ENCODE measurements around the gene HHAT. TPM values are rescaled to one million over a fixed set of nuclear protein-coding genes. Genes with fewer than 3 reads are reported as not detected.

Gene HHAT
- total RNA-seq, 4 donors from 2014 or later: 3.4 to 5.2 (median 4.0) TPM

GRCh38 chr1:210608767-210609166 is 280.1 kb downstream of the HHAT start:
- no peaks in the 10 kb centered on the region for H3K9me3 ChIP-seq
- 77% methylated on average over 5 of the region's 5 CpGs for WGBS, 2 donors
- no peak overlapping the region for H3K27ac ChIP-seq
- H3K36me3 ChIP-seq: no peaks in the 10 kb centered on the region
- intact Hi-C loops (cut with DNase I): no loop called here
- H3K4me3 ChIP-seq: no peak overlapping the region
- no peak for DNase-seq
- H3K4me1 ChIP-seq: no peaks in the 10 kb centered on the region
- no peaks in the 10 kb centered on the region for H3K27me3 ChIP-seq
- TF ChIP-seq, protein P1, sequence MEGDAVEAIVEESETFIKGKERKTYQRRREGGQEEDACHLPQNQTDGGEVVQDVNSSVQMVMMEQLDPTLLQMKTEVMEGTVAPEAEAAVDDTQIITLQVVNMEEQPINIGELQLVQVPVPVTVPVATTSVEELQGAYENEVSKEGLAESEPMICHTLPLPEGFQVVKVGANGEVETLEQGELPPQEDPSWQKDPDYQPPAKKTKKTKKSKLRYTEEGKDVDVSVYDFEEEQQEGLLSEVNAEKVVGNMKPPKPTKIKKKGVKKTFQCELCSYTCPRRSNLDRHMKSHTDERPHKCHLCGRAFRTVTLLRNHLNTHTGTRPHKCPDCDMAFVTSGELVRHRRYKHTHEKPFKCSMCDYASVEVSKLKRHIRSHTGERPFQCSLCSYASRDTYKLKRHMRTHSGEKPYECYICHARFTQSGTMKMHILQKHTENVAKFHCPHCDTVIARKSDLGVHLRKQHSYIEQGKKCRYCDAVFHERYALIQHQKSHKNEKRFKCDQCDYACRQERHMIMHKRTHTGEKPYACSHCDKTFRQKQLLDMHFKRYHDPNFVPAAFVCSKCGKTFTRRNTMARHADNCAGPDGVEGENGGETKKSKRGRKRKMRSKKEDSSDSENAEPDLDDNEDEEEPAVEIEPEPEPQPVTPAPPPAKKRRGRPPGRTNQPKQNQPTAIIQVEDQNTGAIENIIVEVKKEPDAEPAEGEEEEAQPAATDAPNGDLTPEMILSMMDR (IDR thresholded peaks at IDR 0.05): no peak
- TF ChIP-seq POLR2A (IDR thresholded peaks at IDR 0.05): no peak

- no peaks in the 10 kb centered on the region for H3K27me3 ChIP-seq
- no peak overlapping the region for H3K27ac ChIP-seq
- no peaks in the 10 kb centered on the region for H3K36me3 ChIP-seq
- WGBS, 2 donors: 91 to 95% methylated on average over 4 of the region's 4 CpGs
- intact Hi-C loops (cut with DNase I): no loop called here
- TF ChIP-seq POLR2A (IDR thresholded peaks at IDR 0.05): no peak
- TF ChIP-seq, protein P1 (IDR thresholded peaks at IDR 0.05): no peak
- H3K4me3 ChIP-seq: no peak overlapping the region
- H3K9me3 ChIP-seq: no peaks in the 10 kb centered on the region
- DNase-seq: no peak
- H3K4me1 ChIP-seq: no peaks in the 10 kb centered on the region
Measured at GRCh38 chr1:210616356-210616755, 287.7 kb downstream of the HHAT start.

GRCh38 chr1:210617293-210617692 is 288.6 kb downstream of the HHAT start:
- no peak for TF ChIP-seq POLR2A (IDR thresholded peaks at IDR 0.05)
- TF ChIP-seq, protein P1 (IDR thresholded peaks at IDR 0.05): no peak
- Histone ChIP-seq H3K27me3 (no peaks in the 10 kb centered on the region), H3K9me3 (no peaks in the 10 kb centered on the region), H3K36me3 (no peaks in the 10 kb centered on the region), H3K4me1 (no peaks in the 10 kb centered on the region), H3K27ac (no peak overlapping the region), H3K4me3 (no peak overlapping the region)
- intact Hi-C loops (cut with DNase I): no loop called here
- no peak for DNase-seq
- 24 to 58% methylated on average over 1 of the region's 1 CpG for WGBS, 2 donors

- intact Hi-C loops (cut with DNase I): no loop called here
- no peak for TF ChIP-seq POLR2A (IDR thresholded peaks at IDR 0.05)
- TF ChIP-seq, protein P1 (IDR thresholded peaks at IDR 0.05): no peak
- no peak for DNase-seq
Measured at GRCh38 chr1:210618369-210618768, 289.7 kb downstream of the HHAT start.

GRCh38 chr1:210620867-210621488 is 292.3 kb downstream of the HHAT start:
- Histone ChIP-seq H3K27ac (no peak overlapping the region), H3K27me3 (no peaks in the 10 kb centered on the region), H3K36me3 (no peaks in the 10 kb centered on the region), H3K4me1 (no peaks in the 10 kb centered on the region), H3K9me3 (no peaks in the 10 kb centered on the region), H3K4me3 (no peak overlapping the region)
- DNase-seq: no peak
- intact Hi-C loops (cut with DNase I): no loop called here
- no peak for TF ChIP-seq POLR2A (IDR thresholded peaks at IDR 0.05)
- TF ChIP-seq, protein P1 (IDR thresholded peaks at IDR 0.05): no peak
- WGBS, 2 donors: 92 to 94% methylated on average over 6 of the region's 6 CpGs

More at GRCh38 chr1:210618369-210618768, 289.7 kb downstream of the HHAT start:
- H3K36me3 ChIP-seq: no peaks in the 10 kb centered on the region
- H3K4me1 ChIP-seq: no peaks in the 10 kb centered on the region
- no peak overlapping the region for H3K27ac ChIP-seq
- no peaks in the 10 kb centered on the region for H3K9me3 ChIP-seq
- H3K27me3 ChIP-seq: no peaks in the 10 kb centered on the region
- H3K4me3 ChIP-seq: no peak overlapping the region
- 73 to 100% methylated on average over 2 to 5 of the region's 5 CpGs for WGBS, 2 donors

Data from esophagus squamous epithelium (tissue), 5 donors.